Panc1 (cell line): Measurements from ENCODE around the gene FREM2. TPM values are rescaled to one million over a fixed set of nuclear protein-coding genes. Genes with fewer than 3 reads are reported as not detected.

Experiments
- ATAC-seq: fragments of 200-7000 bp; cut with Tn5 transposase; 2 replicates; pipeline ENCODE4 v1.9.1; 2020; ENCODE audit warnings: mild to moderate bottlenecking, moderate library complexity
- BruUV-seq: library from RNA; stranded (reverse); fragments of 400-500 nt; replicated peaks from 2 replicates; lab custom pipeline; 2021; lab: Mats Ljungman, UMichigan
- CTCF ChIA-PET: fragments of 300-600 bp; sonication (Branson Sonifier 250); formaldehyde crosslinking; loops from one replicate; lab custom pipeline; 2022; ENCODE audit warnings: antibody characterized with exemption; lab: Charles Lee
- POLR2A ChIA-PET: fragments of 300-600 bp; sonication (Branson Sonifier 250); formaldehyde crosslinking; loops from one replicate; lab custom pipeline; 2022; ENCODE audit warnings: antibody characterized with exemption; lab: Charles Lee
- DNase-seq: peaks from one replicate; pipeline ENCODE4 v3.0.0-alpha.2; 2010; ENCODE audit warnings: low read depth, low spot score
- H3K27ac ChIP-seq: 2 replicates; pipeline ENCODE4 v1.5.1; 2011; ENCODE audit warnings: mild to moderate bottlenecking, low read length, inconsistent platforms
- H3K27me3 ChIP-seq: fragments of 200-500 bp; sonication (Bioruptor generic); 2 replicates; pipeline ENCODE4 v1.6.0; 2014; ENCODE audit warnings: low read length, inconsistent platforms; ENCODE audit not compliant: control insufficient read depth, insufficient read depth
- H3K36me3 ChIP-seq: fragments of 200-500 bp; sonication (Bioruptor generic); 2 replicates; pipeline ENCODE4 v1.5.1; 2014; ENCODE audit warnings: inconsistent platforms, mild to moderate bottlenecking, low read length, moderate library complexity; ENCODE audit not compliant: control insufficient read depth, insufficient read depth
- H3K4me1 ChIP-seq: 2 replicates; pipeline ENCODE4 v1.5.1; 2011; ENCODE audit warnings: inconsistent platforms, mild to moderate bottlenecking, low read length, moderate library complexity; ENCODE audit not compliant: control insufficient read depth, insufficient read depth
- H3K4me3 ChIP-seq, 2 experiments: 2 replicates each; pipeline ENCODE4 v1.5.1; 2011 to 2012; ENCODE audit warnings: low read depth in 2 of 2, low read length in 2 of 2, mild to moderate bottlenecking in 2 of 2, inconsistent platforms in 1 of 2, moderate library complexity in 1 of 2
- H3K9me3 ChIP-seq: fragments of 200-500 bp; sonication (Bioruptor generic); 2 replicates; pipeline ENCODE4 v1.5.1; 2014; ENCODE audit warnings: low read depth, mild to moderate bottlenecking, inconsistent platforms, low read length, moderate library complexity; ENCODE audit not compliant: control insufficient read depth, insufficient read depth
- CTCF ChIP-seq: fragments of 450-650 bp; IDR thresholded peaks from 2 replicates; pipeline ENCODE4 v1.5.1; 2017; ENCODE audit warnings: mild to moderate bottlenecking
- POLR2AphosphoS5 ChIP-seq: IDR thresholded peaks from 2 replicates; pipeline ENCODE4 v1.6.1; 2012; ENCODE audit warnings: mild to moderate bottlenecking, low read depth, low read length, moderate library complexity
- REST ChIP-seq, 2 experiments: IDR thresholded peaks; 2 replicates each; pipeline ENCODE4 v1.6.1; 2011 to 2012; ENCODE audit warnings: low read depth in 2 of 2, control low read depth in 1 of 2, low read length in 1 of 2, mild to moderate bottlenecking in 1 of 2, moderate library complexity in 1 of 2; ENCODE audit not compliant: insufficient read depth in 1 of 2
- SIN3A ChIP-seq: IDR thresholded peaks from 2 replicates; pipeline ENCODE4 v1.6.1; 2012; ENCODE audit warnings: low read depth, mild to moderate bottlenecking, low read length, moderate library complexity, borderline replicate concordance; ENCODE audit not compliant: insufficient read depth
- TCF7L2 ChIP-seq: IDR thresholded peaks from 2 replicates; pipeline ENCODE4 v1.6.1; 2011; ENCODE audit warnings: mild to moderate bottlenecking, low read depth, low read length, inconsistent platforms
- in situ Hi-C: cut with HindIII; loops from 2 replicates; pipeline ENCODE4 v1.10.0; 2016; ENCODE audit warnings: low sequenced_read_pairs, low pct_unique_long_range_greater_than_20kb
- intact Hi-C: fragments of 100-400 bp; cut with micrococcal nuclease; formaldehyde crosslinking; loops from one replicate; pipeline ENCODE4 v1.10.0; 2022; ENCODE audit not compliant: unreplicated experiment
- total RNA-seq: library from RNA; stranded (reverse); gene quantifications from one replicate; pipeline ENCODE4 v1.2.1, GENCODE V29; 2021; ENCODE audit not compliant: unreplicated experiment

FREM2 gene
- total RNA-seq, 1 experiment from 2014 or later = 0.15 TPM

GRCh38 chr13:38905861-38906260 is 219.0 kb downstream of the FREM2 start:
- no peak overlapping the region for H3K4me3 ChIP-seq
- DNase-seq (no peak), ATAC-seq (no peak)
- no peaks in the 10 kb centered on the region for H3K4me1 ChIP-seq
- H3K9me3 ChIP-seq = no peaks in the 10 kb centered on the region
- H3K27me3 ChIP-seq = no peaks in the 10 kb centered on the region
- TF ChIP-seq TCF7L2 (no peak), REST (IDR thresholded peaks at IDR 0.05; ENCODE audit: insufficient read depth in 1 of 2, low read depth in 2 of 2, low read length in 1 of 2) (no peak), POLR2AphosphoS5 (no peak), SIN3A (no peak), CTCF (no peak)
- BruUV-seq = no TSS peak
- in situ Hi-C loops = no loop called here
- no peaks in the 10 kb centered on the region for H3K36me3 ChIP-seq
- intact Hi-C loops = no loop called here
- H3K27ac ChIP-seq = no peak overlapping the region
- CTCF ChIA-PET = no interaction called here
- POLR2A ChIA-PET = no interaction called here

- Histone ChIP-seq H3K27ac (no peak overlapping the region), H3K27me3 (no peaks in the 10 kb centered on the region), H3K9me3 (no peaks in the 10 kb centered on the region), H3K4me1 (no peaks in the 10 kb centered on the region), H3K4me3 (no peak overlapping the region), H3K36me3 (no peaks in the 10 kb centered on the region)
- in situ Hi-C loops = no loop called here
- BruUV-seq = no TSS peak
- POLR2A ChIA-PET = no interaction called here
- intact Hi-C loops = no loop called here
- ATAC-seq (no peak), DNase-seq (no peak)
- TF ChIP-seq TCF7L2 (no peak), POLR2AphosphoS5 (no peak), REST (IDR thresholded peaks at IDR 0.05; ENCODE audit: insufficient read depth in 1 of 2, low read depth in 2 of 2, low read length in 1 of 2) (no peak), CTCF (no peak), SIN3A (no peak)
- CTCF ChIA-PET = no interaction called here
Observed at GRCh38 chr13:38908574-38908973, 221.7 kb downstream of the FREM2 start.
